ENCODE results near the gene GCDH. TPM values are rescaled to one million over a fixed set of nuclear protein-coding genes. Genes with fewer than 3 reads are reported as not detected.
A peak's percentile ranks its signal among the peaks of the same experiment; 100 is the strongest.

GCDH gene
- total RNA-seq, 2 experiments from 2014 or later: 31.5 to 48.7 TPM

GRCh38 chr19:12932392-12933286, 41.7 kb downstream of the GCDH start:
- CTCF ChIA-PET (ENCODE audit: unreplicated experiment): interaction anchor here (0.6 to 1.7 kb wide), 2 partner anchors 33 to 330 kb away, joined by 7 to 15 read pairs; no protein-coding TSS in a partner anchor
- Histone ChIP-seq H3K4me1 (ENCODE audit: insufficient read depth, low read length, poor library complexity, severe bottlenecking) (peaks cover 41% of the 10 kb centered on the region), H3K9me2 (ENCODE audit: insufficient read depth, low read length) (no peaks in the 10 kb centered on the region), H3K79me2 (ENCODE audit: insufficient read depth, low read depth, low read length) (peaks cover 26% of the 10 kb centered on the region), H3K27ac (ENCODE audit: low read depth, low read length, poor library complexity, severe bottlenecking) (peak overlapping the region; percentile 42), H2AFZ (ENCODE audit: low read length) (no peak overlapping the region; the same call in 1 of the 2 replicates), H3K36me3 (ENCODE audit: insufficient read depth, low read length) (peaks cover 39% of the 10 kb centered on the region), H4K20me1 (ENCODE audit: insufficient read depth, low read length) (peaks cover 8% of the 10 kb centered on the region; the same call in 1 of the 2 replicates), H3K4me2 (ENCODE audit: low read length) (peak overlapping the region; percentile 89), H3K9me3 (ENCODE audit: low read length) (no peaks in the 10 kb centered on the region), H3K4me3 (ENCODE audit: low read depth, low read length, poor library complexity, severe bottlenecking) (peak overlapping the region; percentile 91)
- no peak for DNase-seq (ENCODE audit: low spot score)
- BruUV-seq (replicated peaks): no TSS peak
- POLR2A ChIA-PET: interaction anchor here (0.7 to 1.2 kb wide), 4 partner anchors 34 to 220 kb away, joined by 3 to 4 read pairs (median 4); partner anchors contain the start of gene GCDH
- TF ChIP-seq EZH2phosphoT487 (IDR thresholded peaks at IDR 0.05; ENCODE audit: borderline replicate concordance, low read depth, low read length): no peak
- TF ChIP-seq, protein P1, sequence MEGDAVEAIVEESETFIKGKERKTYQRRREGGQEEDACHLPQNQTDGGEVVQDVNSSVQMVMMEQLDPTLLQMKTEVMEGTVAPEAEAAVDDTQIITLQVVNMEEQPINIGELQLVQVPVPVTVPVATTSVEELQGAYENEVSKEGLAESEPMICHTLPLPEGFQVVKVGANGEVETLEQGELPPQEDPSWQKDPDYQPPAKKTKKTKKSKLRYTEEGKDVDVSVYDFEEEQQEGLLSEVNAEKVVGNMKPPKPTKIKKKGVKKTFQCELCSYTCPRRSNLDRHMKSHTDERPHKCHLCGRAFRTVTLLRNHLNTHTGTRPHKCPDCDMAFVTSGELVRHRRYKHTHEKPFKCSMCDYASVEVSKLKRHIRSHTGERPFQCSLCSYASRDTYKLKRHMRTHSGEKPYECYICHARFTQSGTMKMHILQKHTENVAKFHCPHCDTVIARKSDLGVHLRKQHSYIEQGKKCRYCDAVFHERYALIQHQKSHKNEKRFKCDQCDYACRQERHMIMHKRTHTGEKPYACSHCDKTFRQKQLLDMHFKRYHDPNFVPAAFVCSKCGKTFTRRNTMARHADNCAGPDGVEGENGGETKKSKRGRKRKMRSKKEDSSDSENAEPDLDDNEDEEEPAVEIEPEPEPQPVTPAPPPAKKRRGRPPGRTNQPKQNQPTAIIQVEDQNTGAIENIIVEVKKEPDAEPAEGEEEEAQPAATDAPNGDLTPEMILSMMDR (conservative IDR thresholded peaks at IDR 0.05; ENCODE audit: low read length): no peak
- intact Hi-C loops (cut with micrococcal nuclease; ENCODE audit: unreplicated experiment): loop anchor here (2.0 kb wide), 1 partner anchor 42 kb away; the partner anchor contains the start of gene GCDH

- no peak for TF ChIP-seq EZH2phosphoT487 (IDR thresholded peaks at IDR 0.05; ENCODE audit: borderline replicate concordance, low read depth, low read length)
- TF ChIP-seq, protein P1 (conservative IDR thresholded peaks at IDR 0.05; ENCODE audit: low read length): no peak
- peaks cover 31% of the 10 kb centered on the region for H3K36me3 ChIP-seq (ENCODE audit: insufficient read depth, low read length)
- ChIA-PET POLR2A (interaction anchor here (0.6 to 1.2 kb wide), 3 partner anchors 33 to 172 kb away, joined by 3 to 5 read pairs (median 3); no protein-coding TSS in a partner anchor), CTCF (ENCODE audit: unreplicated experiment) (interaction anchor here (0.6 to 1.7 kb wide), 2 partner anchors 28 to 32 kb away, joined by 4 to 7 read pairs; no protein-coding TSS in a partner anchor)
- peak within 1 kb of the TSS; percentile 89 for H3K4me2 ChIP-seq (ENCODE audit: low read length)
- peaks cover 45% of the 10 kb centered on the region for H3K4me1 ChIP-seq (ENCODE audit: insufficient read depth, low read length, poor library complexity, severe bottlenecking)
- H2AFZ ChIP-seq (ENCODE audit: low read length): peak within 1 kb of the TSS; percentile 70; the same call in 1 of the 2 replicates
- H3K9me3 ChIP-seq (ENCODE audit: low read length): no peaks in the 10 kb centered on the region
- peak within 1 kb of the TSS; percentile 42 for H3K27ac ChIP-seq (ENCODE audit: low read depth, low read length, poor library complexity, severe bottlenecking)
- peaks cover 27% of the 10 kb centered on the region for H3K79me2 ChIP-seq (ENCODE audit: insufficient read depth, low read depth, low read length)
- H4K20me1 ChIP-seq (ENCODE audit: insufficient read depth, low read length): peaks cover 8% of the 10 kb centered on the region; the same call in 1 of the 2 replicates
- H3K9me2 ChIP-seq (ENCODE audit: insufficient read depth, low read length): no peaks in the 10 kb centered on the region
- peak; percentile 95 for DNase-seq (ENCODE audit: low spot score)
- peak within 1 kb of the TSS; percentile 91 for H3K4me3 ChIP-seq (ENCODE audit: low read depth, low read length, poor library complexity, severe bottlenecking)
- intact Hi-C loops (cut with micrococcal nuclease; ENCODE audit: unreplicated experiment): loop anchor here (2.0 kb wide), 1 partner anchor 43 kb away; the partner anchor contains the start of gene GCDH
- BruUV-seq (replicated peaks): TSS peak; percentile 55
Measured at GRCh38 chr19:12933287-12934072, 42.5 kb downstream of the GCDH start, which contains the start of gene FARSA. Gene FARSA (minus strand): TSS chr19:12933711. CDS start chr19:12933696, 15 bp downstream.

Measured in OCI-LY7 (cell line).